GM08714 (cell line): ENCODE measurements around the gene NECTIN1.

Source experiments
- H3K4me3 ChIP-seq: fragments of 200-500 bp; sonication (Bioruptor generic); 2 replicates; pipeline ENCODE4 v1.5.1; 2014; ENCODE audit warnings: mild to moderate bottlenecking, low read length, inconsistent platforms
- ZNF274 ChIP-seq: IDR thresholded peaks from 2 replicates; pipeline ENCODE4 v1.6.1; 2012; ENCODE audit warnings: mild to moderate bottlenecking, low read depth, low read length

The NECTIN1 gene

GRCh38 chr11:119706029-119706428 lies 23.0 kb downstream of the NECTIN1 start:
- no peak overlapping the region for H3K4me3 ChIP-seq
- TF ChIP-seq ZNF274 = no peak

- H3K4me3 ChIP-seq = no peak overlapping the region
- TF ChIP-seq ZNF274 = no peak
Measured at GRCh38 chr11:119705362-119705761, 23.6 kb downstream of the NECTIN1 start.

DNA sequence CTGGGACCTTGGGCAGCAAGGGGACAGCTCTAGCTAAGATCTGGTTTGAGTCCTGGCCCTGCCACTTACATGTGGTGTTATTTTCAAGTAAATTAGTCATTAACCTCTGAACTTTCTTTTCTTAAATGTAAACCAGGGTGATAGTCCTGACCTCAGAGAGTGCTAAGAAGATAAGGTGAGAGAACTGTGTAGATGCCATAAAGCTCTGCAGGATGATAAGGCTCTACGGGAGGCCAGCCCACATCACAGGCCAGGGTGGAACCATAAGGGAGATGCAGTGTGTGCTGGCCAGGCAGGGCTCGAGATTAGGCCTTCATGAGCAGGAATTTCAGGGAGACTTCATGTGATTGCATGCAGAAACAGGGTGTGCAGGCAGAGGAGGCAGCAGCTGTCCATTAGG lies 24.2 kb downstream of the NECTIN1 start:
- no peak overlapping the region for H3K4me3 ChIP-seq
- TF ChIP-seq ZNF274 = no peak

GRCh38 chr11:119701591-119702549 lies 27.1 kb downstream of the NECTIN1 start:
- no peak for TF ChIP-seq ZNF274
- no peak overlapping the region for H3K4me3 ChIP-seq

DNA sequence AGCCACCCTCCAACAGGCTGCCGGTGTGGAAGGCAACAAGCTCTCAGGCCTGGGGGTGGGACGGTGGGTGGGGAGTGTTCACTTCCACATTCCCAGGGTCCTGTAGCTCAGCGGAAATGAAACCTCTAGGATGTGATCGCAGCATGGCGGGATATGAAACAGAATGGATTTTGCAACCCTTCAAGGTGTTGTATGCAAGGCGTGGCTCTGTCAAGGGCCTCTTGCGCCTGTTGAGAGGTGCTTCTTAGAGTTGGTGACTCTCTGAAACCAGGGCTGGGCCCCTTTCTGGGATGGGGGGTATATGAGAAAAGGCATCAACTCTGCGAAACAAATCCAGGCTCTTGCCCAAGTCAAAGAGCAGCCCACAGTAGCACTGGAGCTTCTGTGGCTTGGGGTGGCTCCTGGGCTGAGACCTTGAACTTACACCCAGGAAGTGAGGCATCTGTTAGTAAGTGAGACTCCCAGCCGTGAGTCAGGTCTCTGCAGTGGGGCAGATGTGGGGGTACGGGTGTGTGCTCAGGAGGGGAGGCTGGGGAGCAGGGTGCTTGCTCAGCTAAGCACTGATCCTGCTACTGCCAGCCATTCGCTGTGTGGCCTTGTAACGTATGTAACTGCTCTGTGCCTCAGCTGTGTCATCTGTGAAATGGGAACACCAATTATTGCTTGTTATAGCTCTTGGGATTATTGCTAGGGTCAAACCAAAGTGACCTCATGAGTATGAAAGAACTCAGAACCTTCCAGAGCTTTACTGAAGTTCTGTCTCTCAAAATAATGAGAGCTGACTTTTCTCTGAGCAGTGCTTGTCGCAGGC lies 28.3 kb downstream of the NECTIN1 start:
- no peak for TF ChIP-seq ZNF274
- no peak overlapping the region for H3K4me3 ChIP-seq

DNA sequence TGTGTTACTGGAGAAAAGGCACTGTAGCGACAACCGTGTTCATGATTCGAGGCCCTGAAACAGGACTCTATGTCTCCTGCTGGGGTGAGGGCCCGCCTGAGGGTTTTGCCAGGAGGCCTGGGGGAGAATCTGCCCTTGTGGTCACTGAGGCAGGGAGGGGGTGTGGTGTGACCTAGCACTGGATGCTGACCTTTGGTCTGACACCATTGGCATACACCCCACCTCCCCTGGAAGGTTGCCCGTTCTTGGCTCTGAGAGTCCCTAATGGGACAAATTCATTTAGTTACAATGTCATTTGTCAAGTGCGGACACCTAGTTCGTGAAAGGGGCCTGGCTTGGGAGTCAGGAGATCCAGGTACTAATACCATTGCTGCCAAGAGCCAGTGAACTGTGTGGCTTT lies 29.0 kb downstream of the NECTIN1 start:
- TF ChIP-seq ZNF274 = no peak
- H3K4me3 ChIP-seq = no peak overlapping the region

- no peak overlapping the region for H3K4me3 ChIP-seq
- no peak for TF ChIP-seq ZNF274
Measured at GRCh38 chr11:119699227-119699626, 29.8 kb downstream of the NECTIN1 start.

GRCh38 chr11:119697882-119698281 lies 31.1 kb downstream of the NECTIN1 start:
- TF ChIP-seq ZNF274 = no peak
- H3K4me3 ChIP-seq = no peak overlapping the region

DNA sequence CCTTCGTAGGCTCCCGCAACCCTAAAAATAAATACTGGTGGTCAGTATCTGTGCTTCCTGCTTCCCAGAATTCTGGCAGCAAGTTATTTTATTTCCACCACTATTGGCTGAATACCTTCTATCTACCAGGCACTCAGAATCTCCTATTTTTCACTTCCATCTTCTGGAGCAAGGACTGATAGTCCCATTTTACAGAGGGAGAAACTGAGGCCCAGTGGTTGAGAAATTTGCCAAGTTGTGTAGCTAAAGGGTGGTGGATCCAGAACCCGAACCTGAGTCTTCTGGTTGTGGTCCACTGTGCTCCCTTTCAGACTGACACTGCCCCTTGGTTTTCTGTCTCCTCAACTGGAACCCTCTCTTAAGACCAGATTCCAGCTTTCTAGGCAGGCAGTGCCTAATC lies 31.6 kb downstream of the NECTIN1 start:
- no peak for TF ChIP-seq ZNF274
- H3K4me3 ChIP-seq = no peak overlapping the region

GRCh38 chr11:119696378-119697222 lies 32.4 kb downstream of the NECTIN1 start:
- H3K4me3 ChIP-seq = no peak overlapping the region
- TF ChIP-seq ZNF274 = no peak

DNA sequence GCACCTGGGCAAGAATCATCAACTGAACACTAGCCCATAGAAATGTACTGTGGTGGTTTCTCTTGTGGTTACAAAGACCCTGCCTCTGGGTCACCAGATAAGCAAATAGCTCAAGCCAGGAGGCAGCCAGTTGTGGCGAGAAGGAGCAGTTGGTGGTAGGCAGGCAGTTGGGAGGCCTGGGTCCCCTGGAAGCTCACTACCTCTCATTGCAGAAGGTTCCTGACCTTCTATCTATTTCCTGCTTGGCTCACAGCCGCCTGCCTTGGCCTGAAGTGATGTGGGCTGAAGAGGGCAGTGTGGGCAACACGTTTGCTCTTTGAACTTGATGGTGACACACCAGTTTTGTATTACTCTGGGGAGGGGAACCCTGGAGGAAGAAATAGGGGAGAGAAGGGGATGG lies 34.7 kb downstream of the NECTIN1 start:
- TF ChIP-seq ZNF274 = no peak
- no peak overlapping the region for H3K4me3 ChIP-seq

GRCh38 chr11:119693253-119693815 lies 35.7 kb downstream of the NECTIN1 start:
- TF ChIP-seq ZNF274 = no peak
- no peak overlapping the region for H3K4me3 ChIP-seq

DNA sequence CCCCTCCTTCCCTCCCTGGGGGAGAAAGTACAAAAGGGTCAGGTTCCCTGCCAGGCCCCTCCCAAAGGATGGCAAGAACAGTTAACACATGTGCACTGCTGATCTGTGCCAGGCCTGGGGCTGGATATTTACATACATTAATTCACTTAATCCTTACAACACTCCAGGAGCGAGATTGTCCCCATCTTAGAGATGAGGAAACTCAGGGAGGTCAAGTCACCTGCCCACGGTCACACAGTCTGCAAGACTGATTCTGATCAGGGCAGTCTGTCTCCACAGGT lies 36.5 kb downstream of the NECTIN1 start:
- no peak overlapping the region for H3K4me3 ChIP-seq
- no peak for TF ChIP-seq ZNF274
